GM19099 (cell line): ENCODE results near the gene LDLR.

Source experiments
- POLR2A ChIP-seq: IDR thresholded peaks from 3 replicates; pipeline ENCODE4 v1.6.1; 2011; ENCODE audit warnings: low read depth; ENCODE audit not compliant: insufficient read length; ENCODE audit errors: extremely low read depth

LDLR gene

DNA sequence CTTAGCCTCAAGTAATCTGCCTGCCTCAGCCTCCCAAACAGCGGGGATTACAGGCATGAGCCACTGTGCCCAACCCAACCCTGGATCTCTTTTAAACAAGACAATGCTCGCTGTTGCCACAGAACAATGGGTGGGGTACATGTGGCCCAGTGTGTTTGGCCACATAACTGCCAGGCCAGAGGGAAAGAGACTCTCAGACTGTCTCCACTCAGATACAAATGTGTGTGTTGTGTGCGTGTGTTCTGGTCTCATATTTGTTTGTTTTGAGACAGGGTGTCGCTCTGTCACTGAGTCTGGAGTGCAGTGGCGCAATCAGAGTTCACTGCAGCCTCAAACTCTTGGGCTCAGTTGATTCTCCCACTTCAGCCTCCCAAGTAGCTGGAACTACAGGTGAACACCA is 25.8 kb downstream of the LDLR start:
- no peak for TF ChIP-seq POLR2A

DNA sequence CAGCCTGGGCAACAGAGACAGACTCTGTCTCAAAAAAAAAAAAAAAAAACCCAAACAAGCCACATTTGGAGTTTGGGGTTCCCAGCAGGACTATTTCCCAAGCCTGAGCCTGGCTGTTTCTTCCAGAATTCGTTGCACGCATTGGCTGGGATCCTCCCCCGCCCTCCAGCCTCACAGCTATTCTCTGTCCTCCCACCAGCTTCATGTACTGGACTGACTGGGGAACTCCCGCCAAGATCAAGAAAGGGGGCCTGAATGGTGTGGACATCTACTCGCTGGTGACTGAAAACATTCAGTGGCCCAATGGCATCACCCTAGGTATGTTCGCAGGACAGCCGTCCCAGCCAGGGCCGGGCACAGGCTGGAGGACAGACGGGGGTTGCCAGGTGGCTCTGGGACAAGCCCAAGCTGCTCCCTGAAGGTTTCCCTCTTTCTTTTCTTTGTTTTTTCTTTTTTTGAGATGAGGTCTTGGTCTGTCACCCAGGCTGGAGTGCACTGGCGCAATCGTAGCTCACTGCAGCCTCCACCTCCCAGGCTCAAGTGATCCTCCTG is 26.7 kb downstream of the LDLR start:
- TF ChIP-seq POLR2A, result no peak

DNA sequence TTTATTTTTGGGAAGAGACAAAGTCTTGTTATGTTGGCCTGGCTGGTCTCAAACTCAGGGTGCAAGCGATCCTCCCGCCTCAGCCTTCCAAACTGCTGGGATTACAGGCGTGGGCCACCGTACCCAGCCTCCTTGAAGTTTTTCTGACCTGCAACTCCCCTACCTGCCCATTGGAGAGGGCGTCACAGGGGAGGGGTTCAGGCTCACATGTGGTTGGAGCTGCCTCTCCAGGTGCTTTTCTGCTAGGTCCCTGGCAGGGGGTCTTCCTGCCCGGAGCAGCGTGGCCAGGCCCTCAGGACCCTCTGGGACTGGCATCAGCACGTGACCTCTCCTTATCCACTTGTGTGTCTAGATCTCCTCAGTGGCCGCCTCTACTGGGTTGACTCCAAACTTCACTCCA is 27.2 kb downstream of the LDLR start:
- TF ChIP-seq POLR2A, result no peak

DNA sequence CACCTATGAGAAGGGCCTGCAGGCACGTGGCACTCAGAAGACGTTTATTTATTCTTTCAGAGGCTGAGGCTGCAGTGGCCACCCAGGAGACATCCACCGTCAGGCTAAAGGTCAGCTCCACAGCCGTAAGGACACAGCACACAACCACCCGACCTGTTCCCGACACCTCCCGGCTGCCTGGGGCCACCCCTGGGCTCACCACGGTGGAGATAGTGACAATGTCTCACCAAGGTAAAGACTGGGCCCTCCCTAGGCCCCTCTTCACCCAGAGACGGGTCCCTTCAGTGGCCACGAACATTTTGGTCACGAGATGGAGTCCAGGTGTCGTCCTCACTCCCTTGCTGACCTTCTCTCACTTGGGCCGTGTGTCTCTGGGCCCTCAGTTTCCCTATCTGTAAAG is 33.9 kb downstream of the LDLR start:
- TF ChIP-seq POLR2A, result no peak

DNA sequence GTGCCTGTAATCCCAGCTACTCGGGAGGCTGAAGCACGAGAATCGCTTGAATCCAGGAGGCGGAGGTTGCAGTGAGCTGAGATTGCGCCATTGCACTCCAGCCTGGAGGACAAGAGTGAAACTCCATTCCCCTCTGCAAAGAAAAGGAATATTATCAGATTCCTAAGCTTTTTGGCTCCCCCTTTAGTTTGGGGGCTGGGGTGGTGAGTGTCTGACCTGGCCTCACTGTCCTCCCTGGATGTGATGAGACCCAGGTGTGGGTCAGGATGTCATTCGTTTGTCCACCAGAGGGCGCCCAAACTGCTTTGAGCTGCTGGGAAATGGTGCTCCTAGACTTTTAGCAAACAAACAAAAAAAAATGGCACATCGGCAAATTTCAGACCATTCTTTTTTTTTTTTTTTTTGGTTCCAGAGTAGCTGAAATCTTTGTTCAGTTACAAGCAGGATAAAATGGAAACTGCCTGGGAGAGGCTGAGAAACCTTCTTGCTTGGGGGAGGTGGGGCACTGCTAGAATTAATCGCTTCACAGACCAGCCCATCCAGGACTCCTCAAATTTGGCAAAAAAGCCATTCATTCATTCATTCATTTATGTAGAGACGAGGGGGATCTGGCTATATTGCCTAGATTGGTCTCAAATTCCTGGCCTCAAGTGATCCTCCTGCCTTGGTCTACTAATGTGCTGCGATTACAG is 36.9 kb downstream of the LDLR start:
- no peak for TF ChIP-seq POLR2A

DNA sequence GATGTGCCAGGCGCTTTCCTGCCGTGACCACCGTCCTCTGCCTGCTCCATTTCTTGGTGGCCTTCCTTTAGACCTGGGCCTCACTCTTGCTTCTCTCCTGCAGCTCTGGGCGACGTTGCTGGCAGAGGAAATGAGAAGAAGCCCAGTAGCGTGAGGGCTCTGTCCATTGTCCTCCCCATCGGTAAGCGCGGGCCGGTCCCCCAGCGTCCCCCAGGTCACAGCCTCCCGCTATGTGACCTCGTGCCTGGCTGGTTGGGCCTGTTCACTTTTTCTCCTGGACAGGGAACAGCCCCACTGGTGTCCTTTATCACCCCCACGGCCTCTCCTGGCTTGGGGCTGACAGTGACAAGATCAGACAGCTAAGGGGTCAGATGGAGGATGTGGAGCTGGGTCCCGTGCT is 38.6 kb downstream of the LDLR start:
- TF ChIP-seq POLR2A, result no peak

DNA sequence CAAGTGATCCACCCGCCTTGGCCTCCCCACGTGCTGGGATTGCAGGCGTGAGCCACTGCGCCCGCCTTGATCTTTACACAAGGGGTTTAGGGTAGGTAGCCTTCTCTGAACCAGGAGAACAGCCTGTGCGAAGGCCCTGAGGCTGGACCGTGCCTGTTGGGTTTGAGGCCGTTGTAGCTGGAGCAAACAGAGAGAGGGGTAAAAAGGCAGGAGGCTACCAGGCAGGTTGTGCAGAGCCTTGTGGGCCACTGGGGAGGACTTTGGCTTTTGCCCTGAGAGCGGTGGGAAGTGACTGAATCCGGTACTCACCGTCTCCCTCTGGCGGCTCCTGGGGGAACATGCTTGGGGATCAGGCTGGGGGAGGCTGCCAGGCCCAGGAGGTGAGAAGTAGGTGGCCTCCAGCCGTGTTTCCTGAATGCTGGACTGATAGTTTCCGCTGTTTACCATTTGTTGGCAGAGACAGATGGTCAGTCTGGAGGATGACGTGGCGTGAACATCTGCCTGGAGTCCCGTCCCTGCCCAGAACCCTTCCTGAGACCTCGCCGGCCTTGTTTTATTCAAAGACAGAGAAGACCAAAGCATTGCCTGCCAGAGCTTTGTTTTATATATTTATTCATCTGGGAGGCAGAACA is 41.7 kb downstream of the LDLR start:
- TF ChIP-seq POLR2A, result no peak

DNA sequence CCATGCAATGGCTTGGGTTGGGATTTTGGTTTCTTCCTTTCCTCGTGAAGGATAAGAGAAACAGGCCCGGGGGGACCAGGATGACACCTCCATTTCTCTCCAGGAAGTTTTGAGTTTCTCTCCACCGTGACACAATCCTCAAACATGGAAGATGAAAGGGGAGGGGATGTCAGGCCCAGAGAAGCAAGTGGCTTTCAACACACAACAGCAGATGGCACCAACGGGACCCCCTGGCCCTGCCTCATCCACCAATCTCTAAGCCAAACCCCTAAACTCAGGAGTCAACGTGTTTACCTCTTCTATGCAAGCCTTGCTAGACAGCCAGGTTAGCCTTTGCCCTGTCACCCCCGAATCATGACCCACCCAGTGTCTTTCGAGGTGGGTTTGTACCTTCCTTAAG is 42.2 kb downstream of the LDLR start:
- TF ChIP-seq POLR2A, result no peak

DNA sequence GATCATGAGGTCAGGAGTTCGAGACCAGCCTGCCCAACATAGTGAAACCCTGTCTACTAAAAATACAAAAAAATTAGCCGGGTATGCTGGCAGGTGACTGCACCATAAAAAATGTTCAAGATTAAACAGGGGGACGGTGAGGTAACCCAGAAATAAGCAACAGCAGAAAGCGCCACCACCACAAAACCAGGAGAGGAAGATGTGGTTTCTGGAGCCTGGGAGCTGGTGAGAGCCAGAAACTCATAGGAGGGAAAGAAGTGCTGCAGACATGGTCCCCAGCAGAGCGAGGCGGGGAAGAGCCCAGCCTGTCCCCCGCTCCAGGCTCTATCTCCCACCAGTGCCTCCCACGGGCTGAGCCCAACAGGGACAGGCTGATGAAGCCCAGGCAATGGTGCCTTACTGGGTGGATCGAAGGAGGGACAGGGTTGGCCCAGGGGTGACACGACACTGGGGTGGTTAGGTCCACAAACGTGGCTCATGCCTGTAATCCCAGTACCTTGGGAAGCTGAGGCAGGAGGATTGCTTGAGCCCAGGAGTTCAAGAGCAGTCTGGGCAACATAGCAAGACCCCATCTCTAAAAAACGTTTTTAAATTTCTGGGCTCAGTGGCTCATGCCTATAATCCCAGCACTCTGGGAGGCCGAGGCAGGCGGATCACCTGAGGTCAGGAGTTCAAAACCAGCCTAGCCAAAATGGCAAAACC is 47.3 kb downstream of the LDLR start:
- TF ChIP-seq POLR2A, result no peak

DNA sequence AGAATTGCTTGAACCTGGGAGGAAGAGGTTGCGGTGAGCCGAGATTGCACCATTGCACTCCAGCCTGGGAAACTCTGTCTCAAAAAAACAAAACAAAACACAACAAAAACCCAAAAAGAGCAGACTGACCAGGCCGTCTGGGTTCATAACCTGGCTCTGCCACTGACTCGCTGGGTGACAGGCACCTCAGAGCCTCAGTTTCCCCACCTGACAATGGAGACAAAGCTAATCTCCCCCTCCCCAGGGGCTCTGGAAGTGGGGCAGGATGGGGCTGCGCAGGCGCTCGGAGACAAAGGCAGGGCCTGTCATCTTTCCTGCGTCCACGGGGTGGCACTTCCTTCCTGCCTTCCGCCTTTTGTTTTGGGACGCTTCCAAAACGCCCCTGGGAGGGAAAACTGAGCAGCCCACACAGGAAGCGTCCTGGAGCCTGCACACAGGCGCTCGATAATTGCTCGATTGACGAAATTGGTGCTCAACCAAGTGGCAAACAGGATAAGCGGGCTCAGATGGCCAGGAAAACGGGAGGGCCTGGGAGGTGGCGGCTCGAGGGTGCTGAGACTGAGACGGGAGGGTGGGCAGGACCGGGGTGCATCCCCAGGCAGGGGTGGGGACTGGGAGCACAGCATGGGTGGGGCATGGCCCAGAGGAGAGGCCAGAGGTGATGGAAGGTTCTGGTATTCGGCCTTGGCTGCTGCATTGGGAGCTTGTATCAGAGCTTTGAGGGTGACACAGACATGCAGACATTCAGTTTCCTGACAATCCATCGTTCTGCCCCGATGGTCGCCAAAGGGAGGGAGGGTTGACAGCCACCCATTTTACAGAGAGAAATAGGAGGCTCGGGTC is 48.5 kb downstream of the LDLR start:
- TF ChIP-seq POLR2A, result no peak

DNA sequence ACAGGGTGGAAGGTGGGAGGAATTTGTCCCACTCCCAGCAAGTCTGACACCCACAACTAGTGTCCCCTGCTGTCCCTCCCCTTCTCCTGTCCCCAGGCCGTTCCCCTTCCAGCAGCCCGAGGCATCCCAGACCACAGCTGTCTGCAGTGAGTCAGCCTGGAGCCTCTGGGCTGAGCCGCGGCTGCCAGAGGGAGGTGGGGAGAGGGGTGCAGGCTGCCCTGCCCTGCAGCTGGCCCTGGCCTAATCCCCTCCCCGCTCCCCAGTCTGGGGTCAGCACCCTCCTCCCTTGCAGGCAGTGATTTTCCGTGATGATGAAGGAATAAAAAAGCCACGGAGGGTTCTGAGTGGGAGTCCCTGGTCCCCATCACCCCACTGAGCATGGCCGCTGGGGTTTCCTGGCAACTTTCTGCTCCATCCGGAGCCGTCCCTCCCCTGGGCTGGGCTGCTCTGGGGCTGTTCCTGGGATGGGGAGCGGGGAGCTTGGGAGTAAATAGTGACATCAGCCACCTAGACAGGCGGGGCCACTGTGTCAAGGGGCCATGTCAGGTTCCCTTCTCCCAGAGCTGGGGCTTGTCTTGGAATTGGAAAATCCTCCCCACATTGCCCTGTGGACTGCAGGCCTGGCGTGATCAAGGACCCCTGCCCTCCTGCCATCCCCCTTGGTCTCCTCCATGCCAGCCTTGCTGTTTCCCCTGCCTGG is 49.5 kb downstream of the LDLR start:
- TF ChIP-seq POLR2A, result no peak

DNA sequence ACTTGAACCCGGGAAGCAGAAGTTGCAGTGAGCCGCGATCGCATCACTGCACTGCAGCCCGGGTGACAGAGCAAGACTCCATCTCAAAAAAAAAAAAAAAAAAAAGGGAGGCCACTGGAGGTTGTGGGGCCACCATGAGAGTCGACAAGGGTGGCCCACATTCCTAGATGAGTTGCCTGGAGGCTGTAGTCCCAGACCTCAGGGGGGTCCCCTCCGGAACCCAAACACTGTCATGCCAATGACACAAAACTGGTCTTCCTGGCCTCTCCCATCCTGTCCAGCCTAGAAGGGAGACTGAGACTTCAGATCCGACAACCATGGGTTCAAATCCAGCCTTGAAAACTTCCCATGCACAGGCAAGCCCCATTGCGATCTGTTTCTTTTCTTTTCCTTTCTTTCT is 51.6 kb downstream of the LDLR start:
- TF ChIP-seq POLR2A, result no peak

DNA sequence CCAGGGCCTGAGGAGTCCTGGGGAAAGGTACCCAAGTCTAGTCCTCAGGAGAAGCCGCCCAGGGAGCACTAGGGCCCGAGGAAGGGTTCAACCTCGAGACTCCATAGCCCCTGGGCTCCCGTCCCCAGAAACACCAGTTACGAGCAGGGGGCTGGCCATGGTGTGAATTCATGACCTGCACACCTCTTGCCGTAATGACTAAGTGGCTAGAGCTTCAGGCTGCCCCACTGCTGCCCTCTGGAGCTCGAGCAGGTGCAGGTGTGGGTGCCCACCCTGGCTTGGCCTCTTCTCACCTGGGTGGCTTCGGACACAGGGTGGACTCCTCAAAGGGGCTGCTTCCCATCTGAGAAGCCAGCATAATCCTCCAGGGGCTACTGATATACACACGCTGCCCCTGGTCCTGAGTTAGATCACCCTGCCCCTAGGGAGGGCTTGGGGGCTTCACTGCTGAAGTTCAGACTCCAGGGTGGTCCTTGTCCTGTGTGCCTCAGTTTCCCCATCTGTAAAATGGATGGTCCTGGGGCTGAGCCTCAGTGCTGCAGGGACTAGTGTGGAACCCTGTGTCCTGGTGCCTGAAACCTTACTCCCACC is 52.8 kb downstream of the LDLR start:
- no peak for TF ChIP-seq POLR2A

DNA sequence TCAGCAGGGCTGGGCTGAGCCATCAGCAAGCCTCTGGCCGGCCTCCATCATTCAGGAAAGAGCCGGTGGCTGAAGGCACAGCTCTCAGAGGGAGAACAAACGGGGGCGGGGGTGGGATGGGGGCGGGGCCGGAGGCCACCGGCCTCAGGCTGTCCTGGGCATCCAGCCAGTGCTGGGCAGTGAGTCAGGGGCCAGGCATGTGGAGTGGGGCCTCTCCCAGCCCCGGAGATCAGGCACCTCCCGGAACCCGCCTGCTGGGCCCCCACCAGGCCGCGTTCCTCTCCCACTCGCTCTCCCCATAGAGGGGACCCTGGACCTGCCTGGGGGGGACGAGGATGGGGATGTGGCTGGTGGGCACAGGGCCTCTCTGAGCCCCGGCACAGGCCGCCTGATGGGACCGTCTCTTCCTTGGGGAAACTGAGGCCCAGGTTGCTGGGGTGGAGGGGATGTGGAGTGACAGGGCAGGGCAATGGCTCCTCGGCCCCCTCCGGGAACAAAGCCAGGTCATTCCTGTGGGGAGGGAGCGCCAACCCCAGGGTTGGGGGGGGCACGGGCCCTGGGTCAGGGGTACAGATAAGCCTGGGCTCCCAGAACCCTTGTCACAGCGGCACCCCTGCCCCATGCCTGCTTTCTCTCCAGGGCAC is 53.4 kb downstream of the LDLR start:
- TF ChIP-seq POLR2A, result no peak
